NCI-H187 treated with DMSO at 0.1 percent for 48 hours (cell line): Measurements from ENCODE around the gene SHBG.
A peak's percentile ranks its signal among the peaks of the same experiment; 100 is the strongest.
"Not testable (repeated sequence)": the region's sequence is repeated elsewhere in the genome, so short reads cannot be mapped to it uniquely, and the experiment has no call there.

ENCODE experiments used
- DNase-seq: peaks from one replicate; lab custom pipeline; 2025; lab: John Stamatoyannopoulos, UW

The SHBG gene, protein sequence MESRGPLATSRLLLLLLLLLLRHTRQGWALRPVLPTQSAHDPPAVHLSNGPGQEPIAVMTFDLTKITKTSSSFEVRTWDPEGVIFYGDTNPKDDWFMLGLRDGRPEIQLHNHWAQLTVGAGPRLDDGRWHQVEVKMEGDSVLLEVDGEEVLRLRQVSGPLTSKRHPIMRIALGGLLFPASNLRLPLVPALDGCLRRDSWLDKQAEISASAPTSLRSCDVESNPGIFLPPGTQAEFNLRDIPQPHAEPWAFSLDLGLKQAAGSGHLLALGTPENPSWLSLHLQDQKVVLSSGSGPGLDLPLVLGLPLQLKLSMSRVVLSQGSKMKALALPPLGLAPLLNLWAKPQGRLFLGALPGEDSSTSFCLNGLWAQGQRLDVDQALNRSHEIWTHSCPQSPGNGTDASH

GRCh38 chr17:7629939-7630571 lies at the start of gene SHBG:
Gene SHBG, plus strand, starts transcription at chr17:7630135. Its CDS starts 38 bp downstream, at chr17:7630173.
- no peak for DNase-seq

- no peak for DNase-seq
Measured at GRCh38 chr17:7580604-7581575, 49.0 kb upstream of the SHBG start.

- DNase-seq, result no peak
Measured at GRCh38 chr17:7582396-7583252, 47.3 kb upstream of the SHBG start.

GRCh38 chr17:7583253-7584109 lies 46.5 kb upstream of the SHBG start, which contains the start of gene MPDU1:
Gene MPDU1, plus strand, starts transcription at chr17:7583852. Its CDS starts 11 bp downstream, at chr17:7583863.
- DNase-seq, result peak; percentile 77

DNA sequence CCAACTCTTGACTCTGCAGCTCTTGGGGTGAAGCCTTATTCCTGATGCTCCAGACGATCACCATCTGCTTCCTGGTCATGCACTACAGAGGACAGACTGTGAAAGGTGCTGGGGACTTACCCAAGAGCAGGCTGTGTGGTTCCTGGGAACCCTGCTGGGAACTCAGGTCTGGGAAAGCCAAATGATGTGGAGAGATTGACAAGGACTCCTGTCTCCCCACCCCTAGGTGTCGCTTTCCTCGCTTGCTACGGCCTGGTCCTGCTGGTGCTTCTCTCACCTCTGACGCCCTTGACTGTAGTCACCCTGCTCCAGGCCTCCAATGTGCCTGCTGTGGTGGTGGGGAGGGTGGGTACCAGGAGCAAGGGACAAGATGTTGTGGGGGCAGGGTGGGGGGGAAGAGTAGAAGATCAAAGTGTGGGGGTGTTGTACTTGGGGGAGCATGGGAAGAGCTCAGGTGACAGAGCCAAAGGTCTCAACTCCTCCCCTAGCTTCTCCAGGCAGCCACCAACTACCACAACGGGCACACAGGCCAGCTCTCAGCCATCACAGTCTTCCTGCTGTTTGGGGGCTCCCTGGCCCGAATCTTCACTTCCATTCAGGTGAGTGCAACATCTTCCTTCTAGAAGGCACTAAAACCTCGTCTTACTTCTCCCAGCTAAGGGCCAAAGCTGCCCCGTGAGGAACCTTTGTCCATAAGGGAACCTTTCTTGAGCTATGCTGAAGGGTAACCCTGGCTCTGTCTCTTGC lies 43.1 kb upstream of the SHBG start:
- DNase-seq, result no peak

DNA sequence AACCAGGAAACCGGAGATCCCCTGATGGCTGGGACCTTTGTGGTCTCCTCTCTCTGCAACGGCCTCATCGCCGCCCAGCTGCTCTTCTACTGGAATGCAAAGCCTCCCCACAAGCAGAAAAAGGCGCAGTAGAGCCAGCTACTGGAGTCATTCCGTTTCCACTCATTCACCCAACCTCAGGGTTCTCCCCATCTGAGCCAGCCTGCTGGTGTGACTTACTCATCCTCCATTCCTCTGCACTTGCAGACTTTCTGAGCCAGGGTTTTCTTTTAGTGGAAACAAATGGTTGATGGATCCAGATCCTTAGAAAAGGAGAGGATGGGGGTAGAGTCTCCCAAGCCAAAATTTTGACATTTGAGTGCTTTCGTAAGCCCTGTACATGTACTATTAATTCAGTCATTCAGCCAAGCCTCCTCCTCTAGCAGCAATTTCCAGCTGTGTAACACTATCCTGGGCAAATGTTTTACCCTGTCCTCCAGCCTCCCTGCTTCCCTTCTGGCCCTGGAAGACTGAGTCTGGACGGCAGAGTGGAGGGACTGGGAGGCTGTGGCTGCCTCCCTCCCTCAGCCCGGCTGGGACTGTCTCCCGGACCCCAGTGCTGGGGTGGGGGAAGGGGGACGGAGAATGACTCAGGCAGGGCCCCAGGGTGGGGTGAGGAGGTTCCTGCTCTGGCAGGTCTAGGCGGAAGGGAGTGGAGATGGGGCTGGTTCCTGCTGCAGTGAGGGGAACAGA lies 42.3 kb upstream of the SHBG start:
- no peak for DNase-seq

- DNase-seq, result no peak
Measured at GRCh38 chr17:7588553-7589203, 41.3 kb upstream of the SHBG start.

DNA sequence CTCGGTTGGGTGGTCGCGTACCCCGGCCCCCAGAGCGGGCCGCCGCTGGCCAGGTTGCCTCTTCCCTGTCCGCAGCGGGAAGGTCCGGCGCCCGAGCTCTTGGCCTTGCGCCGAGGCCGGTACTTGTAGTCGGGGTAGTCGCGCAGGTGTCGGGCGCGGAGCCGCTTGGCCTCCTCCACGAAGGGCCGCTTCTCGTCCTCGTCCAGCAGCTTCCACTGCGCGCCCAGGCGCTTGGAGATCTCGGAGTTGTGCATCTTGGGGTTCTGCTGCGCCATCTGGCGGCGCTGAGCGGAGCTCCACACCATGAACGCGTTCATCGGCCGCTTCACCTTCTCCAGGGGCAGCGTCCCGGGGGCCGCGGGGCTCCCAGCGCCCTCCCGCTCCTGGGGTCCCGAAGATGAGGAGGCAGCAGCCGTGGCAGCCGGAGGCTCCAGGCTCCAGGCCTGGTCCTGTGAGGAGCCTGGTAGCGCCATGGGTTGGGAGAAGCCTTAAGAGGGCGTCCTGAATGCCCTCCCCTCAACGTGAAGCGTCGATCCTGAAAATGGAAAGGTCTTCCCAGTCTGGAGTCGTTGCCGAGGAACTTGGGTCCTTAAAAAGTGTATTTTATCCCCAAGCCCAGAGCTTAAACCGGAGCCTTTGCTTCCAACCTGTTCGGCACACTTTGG lies 40.6 kb upstream of the SHBG start:
- no peak for DNase-seq

- DNase-seq, result no peak
Measured at GRCh38 chr17:7589891-7590691, 39.8 kb upstream of the SHBG start, which contains the start of gene SOX15. Gene SOX15, minus strand, starts transcription at chr17:7590094. Its CDS starts 418 bp downstream, at chr17:7589676.

DNA sequence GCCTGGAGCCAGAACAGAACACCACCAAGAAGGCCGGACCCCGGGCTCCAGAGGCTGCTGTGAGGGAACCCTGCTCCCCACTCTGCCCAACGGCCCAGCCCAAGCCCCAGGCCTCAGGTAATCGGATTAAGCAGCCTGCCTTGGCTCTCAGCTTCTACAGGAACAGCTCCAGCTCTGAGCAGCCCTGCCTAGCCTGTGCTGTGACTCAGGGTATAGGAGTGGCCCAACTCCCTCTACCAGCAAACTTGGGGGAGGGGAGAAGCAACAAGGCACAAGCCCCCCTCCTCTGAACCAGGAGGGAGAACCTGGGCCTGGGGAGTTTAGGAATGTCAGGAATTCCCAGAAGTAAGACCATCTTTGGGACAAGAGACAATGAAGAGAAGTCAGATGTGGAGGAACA lies 39.2 kb upstream of the SHBG start:
- DNase-seq, result no peak

- DNase-seq, result no peak
Measured at GRCh38 chr17:7591596-7591995, 38.3 kb upstream of the SHBG start.

GRCh38 chr17:7592422-7593021 lies 37.4 kb upstream of the SHBG start:
- DNase-seq, result no peak

GRCh38 chr17:7593296-7593695 lies 36.6 kb upstream of the SHBG start:
- DNase-seq, result no peak

GRCh38 chr17:7597561-7597960 lies 32.4 kb upstream of the SHBG start:
- not testable (repeated sequence) for DNase-seq

- no peak for DNase-seq
Measured at GRCh38 chr17:7606280-7606679, 23.7 kb upstream of the SHBG start.

DNA sequence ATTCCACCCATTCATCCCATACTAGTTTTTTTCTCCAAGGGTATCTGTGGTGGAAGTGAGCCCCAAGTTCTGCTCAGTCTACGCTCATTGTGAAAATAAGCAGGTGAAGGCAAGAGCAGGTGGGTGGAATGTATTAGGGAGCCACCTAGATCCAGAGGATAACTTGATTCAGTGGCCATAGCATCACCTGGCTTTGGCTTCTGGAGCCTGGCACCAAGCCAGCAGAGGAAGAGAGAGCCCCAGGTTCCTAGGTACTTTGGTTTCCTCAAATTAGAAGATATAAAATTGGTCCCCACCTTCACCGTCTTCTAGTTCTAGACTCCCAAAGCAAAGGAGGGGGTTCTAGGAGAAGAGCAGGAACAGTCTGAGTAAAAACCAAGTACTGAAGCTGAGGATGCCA lies 19.3 kb upstream of the SHBG start:
- DNase-seq, result no peak
